Mesendoderm (in vitro differentiated cells): Measurements from ENCODE around the gene ACSF2.

Source experiments
- DNase-seq: peaks from one replicate; pipeline ENCODE4 v3.0.0; 2013
- H2AK5ac ChIP-seq: 2 replicates; pipeline ENCODE4 v1.6.1; 2013; ENCODE audit warnings: low read length, inconsistent platforms
- H2BK120ac ChIP-seq: 2 replicates; pipeline ENCODE4 v1.6.1; 2013; ENCODE audit warnings: low read depth, mild to moderate bottlenecking, low read length, moderate library complexity, mixed read lengths
- H2BK15ac ChIP-seq: replicated peaks from 2 replicates; pipeline ENCODE4 v1.6.1; 2013; ENCODE audit warnings: low read depth, mild to moderate bottlenecking, moderate library complexity
- H2BK5ac ChIP-seq: 2 replicates; pipeline ENCODE4 v1.6.1; 2013; ENCODE audit warnings: low read length, inconsistent platforms
- H3K18ac ChIP-seq: 2 replicates; pipeline ENCODE4 v1.6.1; 2013; ENCODE audit warnings: mild to moderate bottlenecking, low read length, mixed read lengths
- H3K23ac ChIP-seq: one replicate; pipeline ENCODE4 v1.6.1; 2013; ENCODE audit warnings: low read length
- H3K27ac ChIP-seq: 2 replicates; pipeline ENCODE4 v1.5.1; 2013; ENCODE audit warnings: low read depth, mild to moderate bottlenecking, inconsistent platforms, low read length, moderate library complexity
- H3K27me3 ChIP-seq: 2 replicates; pipeline ENCODE4 v1.6.1; 2013; ENCODE audit warnings: low read length, control low read depth, mild to moderate bottlenecking, inconsistent platforms; ENCODE audit not compliant: insufficient read depth, poor library complexity
- H3K36me3 ChIP-seq: 2 replicates; pipeline ENCODE4 v1.6.1; 2013; ENCODE audit warnings: low read length, inconsistent platforms; ENCODE audit not compliant: control insufficient read depth, insufficient read depth
- H3K4ac ChIP-seq: one replicate; pipeline ENCODE4 v1.6.1; 2013; ENCODE audit warnings: low read depth, mild to moderate bottlenecking, low read length, moderate library complexity
- H3K4me1 ChIP-seq: 2 replicates; pipeline ENCODE4 v1.6.1; 2013; ENCODE audit warnings: low read depth, low read length, inconsistent platforms; ENCODE audit not compliant: control insufficient read depth
- H3K4me2 ChIP-seq: 2 replicates; pipeline ENCODE4 v1.6.1; 2013; ENCODE audit warnings: low read length
- H3K4me3 ChIP-seq: 2 replicates; pipeline ENCODE4 v1.5.1; 2013; ENCODE audit warnings: mild to moderate bottlenecking, low read length
- H3K56ac ChIP-seq: one replicate; pipeline ENCODE4 v1.6.1; 2013; ENCODE audit warnings: low read length
- H3K79me1 ChIP-seq: 2 replicates; pipeline ENCODE4 v1.6.1; 2013; ENCODE audit warnings: low read length, inconsistent platforms
- H3K79me2 ChIP-seq: 2 replicates; pipeline ENCODE4 v1.6.1; 2013; ENCODE audit warnings: mild to moderate bottlenecking, low read length; ENCODE audit not compliant: control insufficient read depth, insufficient read depth
- H3K9ac ChIP-seq: 2 replicates; pipeline ENCODE4 v1.6.1; 2013; ENCODE audit warnings: low read length, inconsistent platforms
- H4K5ac ChIP-seq: one replicate; pipeline ENCODE4 v1.6.1; 2013; ENCODE audit warnings: low read length
- H4K8ac ChIP-seq: one replicate; pipeline ENCODE4 v1.6.1; 2013; ENCODE audit warnings: low read depth, mild to moderate bottlenecking, control low read depth, low read length, moderate library complexity
- WGBS: extraction: QIAGEN DNeasy Blood & Tissue Kit; methylation state at CpG from one replicate; pipeline ENCODE4 v1.1.7; 2013; ENCODE audit warnings: low lambda C conversion rate, missing lambda C conversion rate; ENCODE audit not compliant: insufficient coverage; ENCODE audit errors: extremely low coverage; 5-methylcytosine and 5-hydroxymethylcytosine counted together

Gene ACSF2

GRCh38 chr17:50444841-50445715, 19.1 kb downstream of the ACSF2 start:
- no peak for DNase-seq
- Histone ChIP-seq H3K56ac (no peak overlapping the region), H2AK5ac (no peak overlapping the region), H3K79me1 (no peaks in the 10 kb centered on the region), H3K18ac (no peak overlapping the region), H3K79me2 (no peaks in the 10 kb centered on the region), H3K9ac (no peak overlapping the region), H3K4me1 (no peaks in the 10 kb centered on the region), H2BK15ac (no peak overlapping the region), H3K23ac (no peak overlapping the region), H4K5ac (no peak overlapping the region), H3K36me3 (no peaks in the 10 kb centered on the region), H2BK5ac (no peak overlapping the region), H3K27me3 (no peaks in the 10 kb centered on the region), H2BK120ac (no peak overlapping the region), H4K8ac (no peak overlapping the region), H3K4me3 (no peak overlapping the region), H3K27ac (no peak overlapping the region), H3K4ac (no peak overlapping the region), H3K4me2 (no peak overlapping the region)
- WGBS = no CpG with 5 or more reads among the region's 6 CpGs

GRCh38 chr17:50445730-50446325, 19.8 kb downstream of the ACSF2 start:
- Histone ChIP-seq H4K8ac (no peak overlapping the region), H3K79me1 (no peaks in the 10 kb centered on the region), H3K4me1 (no peaks in the 10 kb centered on the region), H2BK15ac (no peak overlapping the region), H2BK120ac (no peak overlapping the region), H3K18ac (no peak overlapping the region), H3K27me3 (no peaks in the 10 kb centered on the region), H3K23ac (no peak overlapping the region), H2BK5ac (no peak overlapping the region), H4K5ac (no peak overlapping the region), H3K79me2 (no peaks in the 10 kb centered on the region), H3K36me3 (no peaks in the 10 kb centered on the region), H3K27ac (no peak overlapping the region), H3K56ac (no peak overlapping the region), H3K4ac (no peak overlapping the region), H3K4me3 (no peak overlapping the region), H3K9ac (no peak overlapping the region), H2AK5ac (no peak overlapping the region), H3K4me2 (no peak overlapping the region)
- DNase-seq = no peak
- WGBS = no CpG with 5 or more reads among the region's 1 CpG

DNA sequence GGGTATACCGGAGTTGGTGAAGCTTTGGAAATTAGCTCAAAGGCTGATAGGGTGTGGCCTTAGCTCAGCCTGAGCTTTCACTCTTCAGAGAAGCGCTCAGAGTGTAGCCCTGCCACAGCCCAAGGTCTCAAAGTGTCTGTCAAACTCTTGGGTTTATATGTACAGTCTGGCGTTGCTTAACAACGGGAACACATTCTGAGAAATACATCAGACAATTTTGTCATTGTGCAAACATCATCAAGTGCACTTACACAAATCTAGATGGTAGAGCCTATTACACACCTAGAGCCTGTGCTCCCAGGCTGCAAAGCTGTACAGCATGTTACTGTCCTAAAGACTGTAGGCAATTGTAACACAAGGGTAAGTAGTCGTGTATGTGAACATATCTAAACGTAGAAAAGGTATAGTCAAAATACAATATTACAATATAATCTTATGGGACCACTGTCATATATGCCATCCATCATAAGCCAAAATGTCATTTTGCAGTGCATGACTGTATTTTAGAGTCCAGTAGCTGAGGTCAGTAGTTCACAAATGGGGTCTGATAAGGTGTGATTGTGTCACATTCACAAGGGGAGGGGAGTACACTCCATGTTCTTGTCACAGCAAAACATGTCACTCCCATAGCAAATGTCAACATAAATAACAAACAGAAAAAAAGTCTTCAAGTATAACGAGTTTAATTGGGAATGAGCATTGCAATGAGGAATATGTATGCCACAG, 22.0 kb downstream of the ACSF2 start:
- WGBS = no CpG with 5 or more reads among the region's 7 CpGs
- Histone ChIP-seq H3K27me3 (no peaks in the 10 kb centered on the region), H3K56ac (no peak overlapping the region), H3K9ac (no peak overlapping the region), H2BK120ac (no peak overlapping the region), H3K79me2 (no peaks in the 10 kb centered on the region), H3K4me2 (no peak overlapping the region), H2AK5ac (no peak overlapping the region), H3K4me3 (no peak overlapping the region), H3K4ac (no peak overlapping the region), H3K23ac (no peak overlapping the region), H4K5ac (no peak overlapping the region), H3K36me3 (no peaks in the 10 kb centered on the region), H3K79me1 (no peaks in the 10 kb centered on the region), H4K8ac (no peak overlapping the region), H2BK5ac (no peak overlapping the region), H3K18ac (no peak overlapping the region), H3K27ac (no peak overlapping the region), H2BK15ac (no peak overlapping the region), H3K4me1 (no peaks in the 10 kb centered on the region)
- DNase-seq = no peak

DNA sequence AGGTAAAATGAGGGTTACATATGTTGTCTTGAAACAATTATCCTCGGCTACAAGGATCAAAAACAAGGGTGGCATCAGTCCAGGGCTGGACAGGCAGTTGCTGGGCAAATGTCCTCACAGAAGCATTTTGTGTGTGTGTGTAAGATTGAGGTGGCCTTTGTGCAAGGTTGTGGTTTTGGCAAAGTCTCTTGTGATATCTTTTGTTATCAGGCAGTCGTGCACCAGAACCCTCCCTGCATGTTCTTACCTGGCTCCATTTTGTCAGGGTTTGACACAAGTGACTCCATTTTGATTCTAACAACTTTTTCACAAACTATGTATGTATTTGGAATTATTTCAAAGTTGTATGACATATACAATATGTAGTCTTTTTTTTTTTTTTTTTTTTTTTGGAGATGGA, 22.6 kb downstream of the ACSF2 start:
- no CpG with 5 or more reads among the region's 2 CpGs for WGBS
- H3K79me2 ChIP-seq = no peaks in the 10 kb centered on the region
- no peak overlapping the region for H4K8ac ChIP-seq
- no peak overlapping the region for H3K9ac ChIP-seq
- no peak overlapping the region for H3K23ac ChIP-seq
- H3K18ac ChIP-seq = no peak overlapping the region
- no peaks in the 10 kb centered on the region for H3K36me3 ChIP-seq
- no peak overlapping the region for H3K56ac ChIP-seq
- H3K79me1 ChIP-seq = no peaks in the 10 kb centered on the region
- H2BK5ac ChIP-seq = no peak overlapping the region
- no peak overlapping the region for H2BK15ac ChIP-seq
- no peak for DNase-seq
- H3K27me3 ChIP-seq = no peaks in the 10 kb centered on the region
- H4K5ac ChIP-seq = no peak overlapping the region
- H3K4me1 ChIP-seq = no peaks in the 10 kb centered on the region
- H3K4me2 ChIP-seq = no peak overlapping the region
- H2AK5ac ChIP-seq = no peak overlapping the region
- H3K4me3 ChIP-seq = no peak overlapping the region
- no peak overlapping the region for H2BK120ac ChIP-seq
- no peak overlapping the region for H3K4ac ChIP-seq
- no peak overlapping the region for H3K27ac ChIP-seq

DNA sequence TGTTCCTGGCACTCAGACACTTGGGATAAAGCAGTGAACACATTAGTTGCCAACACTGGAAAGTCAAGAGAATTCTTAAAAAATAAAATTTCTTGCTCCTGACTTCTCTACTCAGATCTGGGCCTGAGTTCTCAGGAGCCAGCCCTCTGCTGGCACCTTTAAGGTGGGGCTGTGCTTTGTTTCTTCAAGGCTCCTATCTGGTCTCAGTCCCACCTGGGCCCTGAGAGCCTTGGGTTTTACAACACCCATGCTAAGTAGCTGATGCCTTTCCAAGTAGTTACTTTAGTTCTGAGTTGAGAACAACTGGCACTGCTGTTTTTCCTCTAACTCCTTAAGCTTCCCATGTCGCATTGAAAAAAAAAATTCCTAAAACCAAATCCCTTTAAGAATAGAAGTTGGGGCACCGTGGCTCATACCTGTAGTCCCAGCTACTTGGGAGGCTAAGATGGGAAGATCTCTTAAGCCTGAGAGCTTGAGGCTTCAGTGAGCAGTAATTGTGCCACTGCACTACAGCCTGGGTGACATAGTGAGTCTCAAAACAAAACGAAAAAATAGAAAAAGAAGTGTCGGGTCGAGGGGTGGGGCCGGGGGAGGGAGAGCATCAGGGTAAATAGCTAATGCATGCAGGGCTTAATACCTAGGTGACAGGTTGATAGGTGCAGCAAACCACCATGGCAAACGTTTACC, 26.1 kb downstream of the ACSF2 start:
- Histone ChIP-seq H2AK5ac (no peak overlapping the region), H3K4me1 (no peaks in the 10 kb centered on the region), H3K9ac (no peak overlapping the region), H3K23ac (no peak overlapping the region), H2BK5ac (no peak overlapping the region), H3K27me3 (no peaks in the 10 kb centered on the region), H2BK120ac (no peak overlapping the region), H3K56ac (no peak overlapping the region), H3K4me3 (no peak overlapping the region), H3K27ac (no peak overlapping the region), H4K8ac (no peak overlapping the region), H3K4me2 (no peak overlapping the region), H3K36me3 (no peaks in the 10 kb centered on the region), H3K18ac (no peak overlapping the region), H3K79me1 (no peaks in the 10 kb centered on the region), H3K79me2 (no peaks in the 10 kb centered on the region), H3K4ac (no peak overlapping the region), H4K5ac (no peak overlapping the region), H2BK15ac (no peak overlapping the region)
- WGBS = no CpG with 5 or more reads among the region's 7 CpGs
- no peak for DNase-seq
